Astrocyte of the cerebellum (primary cell): ENCODE measurements around the gene DCHS1.

Experiments
- DNase-seq: peaks from one replicate; pipeline ENCODE4 v3.0.0-alpha.2; 2011; ENCODE audit warnings: low read depth
- H3K4me3 ChIP-seq: 2 replicates; pipeline ENCODE4 v1.5.1; 2011; ENCODE audit warnings: mild to moderate bottlenecking, low read depth, low read length, moderate library complexity
- in situ Hi-C: cut with HindIII; loops from 2 replicates; pipeline ENCODE4 v1.10.0; 2017; ENCODE audit warnings: low sequenced_read_pairs
- TF ChIP-seq, protein P1 (sequence below): IDR thresholded peaks from 2 replicates; pipeline ENCODE4 v1.5.1; 2012; ENCODE audit warnings: low read length, low read depth, moderate library complexity, mild to moderate bottlenecking; ENCODE audit errors: missing control alignments

Gene DCHS1

DNA sequence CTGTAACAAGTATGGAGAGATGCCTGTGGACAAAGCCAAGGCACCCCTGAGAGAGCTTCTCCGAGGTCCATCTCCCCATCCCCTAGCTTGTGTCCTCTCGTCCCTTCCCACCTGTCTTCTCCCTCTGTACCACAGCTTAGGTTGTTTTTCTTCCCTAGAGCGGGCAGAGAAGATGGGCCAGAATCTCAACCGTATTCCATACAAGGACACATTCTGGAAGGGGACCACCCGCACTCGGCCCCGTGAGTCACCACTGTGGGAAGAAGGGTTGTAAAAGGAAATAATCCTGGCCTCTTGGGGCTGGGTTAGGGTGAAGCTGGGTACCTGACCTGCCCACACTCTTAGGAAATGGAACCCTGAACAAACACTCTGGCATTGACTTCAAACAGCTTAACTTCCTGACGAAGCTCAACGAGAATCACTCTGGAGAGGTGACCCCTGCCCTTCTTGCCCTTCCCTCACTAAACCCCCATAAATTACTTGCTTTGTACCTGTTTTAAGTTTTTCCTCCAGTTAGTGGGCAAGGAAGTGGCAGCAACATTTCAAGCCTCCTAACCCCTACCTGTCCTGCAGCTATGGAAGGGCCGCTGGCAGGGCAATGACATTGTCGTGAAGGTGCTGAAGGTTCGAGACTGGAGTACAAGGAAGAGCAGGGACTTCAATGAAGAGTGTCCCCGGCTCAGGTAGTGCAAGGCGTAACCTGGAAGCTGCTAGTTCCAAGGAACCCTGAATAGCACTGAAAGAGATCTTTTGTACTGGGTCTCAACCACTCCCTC, 46.7 kb downstream of the DCHS1 start:
- DNase-seq = no peak
- in situ Hi-C loops = no loop called here
- H3K4me3 ChIP-seq = no peak overlapping the region
- TF ChIP-seq, protein P1, sequence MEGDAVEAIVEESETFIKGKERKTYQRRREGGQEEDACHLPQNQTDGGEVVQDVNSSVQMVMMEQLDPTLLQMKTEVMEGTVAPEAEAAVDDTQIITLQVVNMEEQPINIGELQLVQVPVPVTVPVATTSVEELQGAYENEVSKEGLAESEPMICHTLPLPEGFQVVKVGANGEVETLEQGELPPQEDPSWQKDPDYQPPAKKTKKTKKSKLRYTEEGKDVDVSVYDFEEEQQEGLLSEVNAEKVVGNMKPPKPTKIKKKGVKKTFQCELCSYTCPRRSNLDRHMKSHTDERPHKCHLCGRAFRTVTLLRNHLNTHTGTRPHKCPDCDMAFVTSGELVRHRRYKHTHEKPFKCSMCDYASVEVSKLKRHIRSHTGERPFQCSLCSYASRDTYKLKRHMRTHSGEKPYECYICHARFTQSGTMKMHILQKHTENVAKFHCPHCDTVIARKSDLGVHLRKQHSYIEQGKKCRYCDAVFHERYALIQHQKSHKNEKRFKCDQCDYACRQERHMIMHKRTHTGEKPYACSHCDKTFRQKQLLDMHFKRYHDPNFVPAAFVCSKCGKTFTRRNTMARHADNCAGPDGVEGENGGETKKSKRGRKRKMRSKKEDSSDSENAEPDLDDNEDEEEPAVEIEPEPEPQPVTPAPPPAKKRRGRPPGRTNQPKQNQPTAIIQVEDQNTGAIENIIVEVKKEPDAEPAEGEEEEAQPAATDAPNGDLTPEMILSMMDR = no peak

DNA sequence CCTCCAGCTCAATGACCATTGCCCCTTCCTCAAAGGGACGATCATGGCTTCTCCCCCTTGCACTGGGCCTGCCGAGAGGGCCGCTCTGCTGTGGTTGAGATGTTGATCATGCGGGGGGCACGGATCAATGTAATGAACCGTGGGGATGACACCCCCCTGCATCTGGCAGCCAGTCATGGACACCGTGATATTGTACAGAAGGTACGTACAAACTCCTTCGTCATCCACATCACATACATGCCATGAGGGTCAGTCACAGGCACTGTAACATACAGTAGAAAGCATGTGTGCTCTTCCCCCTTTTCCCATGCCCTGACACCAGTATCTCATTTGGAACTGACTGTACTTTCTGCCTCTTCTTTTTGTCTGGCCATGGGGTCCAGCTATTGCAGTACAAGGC, 47.6 kb downstream of the DCHS1 start:
- H3K4me3 ChIP-seq = no peak overlapping the region
- in situ Hi-C loops = no loop called here
- DNase-seq = no peak
- TF ChIP-seq, protein P1 = no peak

- peak; percentile 15 for DNase-seq
- in situ Hi-C loops = no loop called here
- H3K4me3 ChIP-seq = no peak overlapping the region
- TF ChIP-seq, protein P1 = no peak
Measured at GRCh38 chr11:6607190-6607795, 48.3 kb downstream of the DCHS1 start.

- H3K4me3 ChIP-seq = peak overlapping the region; percentile 4
- in situ Hi-C loops = no loop called here
- TF ChIP-seq, protein P1 = no peak
- peak; percentile 84 for DNase-seq
Measured at GRCh38 chr11:6606471-6607189, 49.0 kb downstream of the DCHS1 start.

DNA sequence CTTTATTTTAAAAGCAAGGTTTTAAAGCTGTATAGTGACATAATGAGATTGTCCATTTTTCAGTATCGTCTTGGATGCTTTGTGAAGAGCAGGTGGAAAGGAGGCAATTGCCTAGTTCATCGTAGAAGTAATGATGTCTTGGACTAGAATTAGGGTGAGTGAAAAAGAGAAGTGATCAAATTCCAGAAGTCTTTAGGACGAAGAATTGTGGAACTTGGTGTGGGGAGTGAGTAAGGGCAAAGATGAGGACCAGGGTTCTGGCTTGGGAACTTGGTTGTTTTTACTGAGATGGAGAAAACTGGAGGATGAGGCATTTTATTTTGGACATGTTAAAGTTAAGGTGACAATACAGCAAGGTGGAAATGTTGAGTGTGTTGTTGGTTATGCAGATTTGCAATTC, 50.8 kb downstream of the DCHS1 start:
- in situ Hi-C loops = no loop called here
- TF ChIP-seq, protein P1 = no peak
- DNase-seq = no peak
- H3K4me3 ChIP-seq = peak overlapping the region; percentile 99

DNA sequence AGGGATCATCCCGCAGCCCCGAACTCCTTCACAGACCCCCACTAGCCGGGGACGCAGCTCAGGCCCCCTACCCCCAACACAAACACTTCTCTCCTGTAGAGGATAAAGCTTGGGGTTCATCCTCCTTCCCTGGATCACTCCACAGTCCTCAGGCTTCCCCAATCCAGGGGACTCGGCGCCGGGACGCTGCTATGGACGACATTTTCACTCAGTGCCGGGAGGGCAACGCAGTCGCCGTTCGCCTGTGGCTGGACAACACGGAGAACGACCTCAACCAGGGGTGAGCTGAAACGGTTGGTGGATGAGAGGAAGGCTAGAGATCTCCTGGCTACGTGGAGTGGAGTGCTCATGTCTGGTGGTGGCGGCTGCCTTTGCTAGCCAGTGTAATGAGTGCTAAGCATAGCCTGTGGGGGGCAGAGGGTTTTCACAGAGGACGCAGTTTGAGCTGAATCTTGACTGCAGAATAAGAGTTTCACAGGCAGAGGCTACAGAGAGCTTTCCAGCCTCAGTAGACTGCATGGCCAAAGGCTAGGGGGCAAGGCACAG, 51.5 kb downstream of the DCHS1 start:
- in situ Hi-C loops = no loop called here
- peak; percentile 37 for DNase-seq
- H3K4me3 ChIP-seq = peak overlapping the region; percentile 99
- TF ChIP-seq, protein P1 = peak; percentile 25
